ENCODE results near the gene SLC50A1. TPM values are rescaled to one million over a fixed set of nuclear protein-coding genes. Genes with fewer than 3 reads are reported as not detected.
"Not testable (repeated sequence)": the region's sequence is repeated elsewhere in the genome, so short reads cannot be mapped to it uniquely, and the experiment has no call there.

SLC50A1 gene
- total RNA-seq, 1 donor from 2014 or later, result 20.8 TPM

DNA sequence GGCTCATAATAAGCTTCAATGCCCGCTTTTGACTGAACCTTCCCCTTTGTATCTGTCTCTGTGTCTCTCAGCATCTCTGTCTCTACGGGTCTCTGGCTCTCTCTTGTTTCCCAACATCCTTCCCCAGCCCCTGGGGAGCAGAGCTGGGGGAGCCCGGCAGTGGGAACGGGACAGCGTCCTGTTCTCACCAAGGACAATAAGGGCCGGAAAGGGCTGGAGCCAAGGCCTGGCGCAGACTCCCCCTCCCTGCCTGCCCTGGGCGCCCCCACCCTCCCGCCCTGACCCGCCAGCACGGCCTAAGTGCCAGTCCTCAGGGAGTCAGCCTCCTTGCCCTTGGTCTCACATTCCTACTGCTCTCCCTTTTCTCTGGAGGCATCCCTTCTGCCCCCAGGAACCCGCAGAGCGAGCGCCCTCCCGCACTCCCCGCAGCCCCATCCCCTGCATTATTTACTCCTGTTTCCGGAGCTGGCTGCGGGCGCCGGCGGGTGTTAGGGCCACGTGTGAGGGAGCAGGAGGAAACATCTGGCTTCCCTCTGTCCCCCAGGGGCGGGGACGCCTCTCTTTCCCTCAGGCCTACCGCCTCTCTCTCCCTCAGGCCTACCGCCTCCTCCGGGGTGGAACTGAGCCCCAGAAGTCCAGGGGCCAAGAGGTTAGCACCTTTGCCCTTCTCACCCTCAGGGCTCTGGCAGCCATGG is 31.0 kb downstream of the SLC50A1 start:
- DNase-seq (ENCODE audit: low spot score) (peak; percentile 74), ATAC-seq (peak; percentile 79)
- intact Hi-C loops (cut with DNase I), result loop anchor here (5.0 kb wide), 1 partner anchor 74 kb away; no protein-coding TSS in a partner anchor

DNA sequence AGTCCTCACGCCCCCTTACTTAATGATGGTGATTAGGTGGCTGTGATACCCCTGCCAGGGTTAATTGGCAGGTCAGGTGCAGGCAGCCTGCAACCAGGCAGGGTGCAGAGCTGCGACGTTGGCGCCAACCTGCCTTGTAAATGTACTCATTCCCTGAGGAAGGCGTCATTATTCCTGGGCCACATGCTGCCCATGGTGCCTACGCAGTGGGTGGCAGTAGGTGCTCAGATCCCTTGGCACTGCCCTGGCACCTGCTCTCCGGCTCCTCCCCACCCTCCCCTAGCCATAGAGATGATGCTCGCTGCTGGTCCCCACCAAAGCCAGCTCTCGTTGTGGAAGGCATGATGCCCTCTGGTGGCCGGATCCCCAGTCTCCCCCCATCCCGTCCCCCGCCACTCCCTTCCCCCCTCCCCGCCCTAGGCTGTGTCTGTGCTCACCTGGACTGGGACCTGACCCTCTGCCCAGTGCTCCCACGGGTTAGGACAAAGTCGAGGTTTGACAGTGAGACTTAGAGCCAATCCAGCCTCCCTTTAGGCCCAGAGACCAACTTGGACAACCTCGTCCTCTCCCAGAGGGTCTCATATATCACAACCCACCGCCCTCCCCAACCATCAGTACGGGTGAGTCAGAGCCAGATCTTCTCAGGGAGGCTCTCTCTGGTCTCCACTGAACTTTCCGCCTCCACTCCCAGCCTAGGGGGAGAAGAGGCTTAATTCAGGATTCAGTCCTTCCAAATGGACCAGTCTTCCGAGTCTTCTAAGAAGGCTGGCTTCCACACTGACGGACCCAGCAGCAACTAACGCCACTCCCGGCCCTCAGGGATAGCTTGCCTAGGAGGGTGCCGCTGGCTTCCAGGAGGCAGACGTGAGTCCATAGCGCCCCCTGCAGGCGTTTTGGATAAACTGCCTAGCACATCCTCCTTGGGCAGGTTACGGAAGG is 31.8 kb downstream of the SLC50A1 start:
- DNase-seq (ENCODE audit: low spot score) (peak; percentile 95), ATAC-seq (peak; percentile 85)
- intact Hi-C loops (cut with DNase I), result loop anchor here (5.0 kb wide), 1 partner anchor 75 kb away; no protein-coding TSS in a partner anchor

DNA sequence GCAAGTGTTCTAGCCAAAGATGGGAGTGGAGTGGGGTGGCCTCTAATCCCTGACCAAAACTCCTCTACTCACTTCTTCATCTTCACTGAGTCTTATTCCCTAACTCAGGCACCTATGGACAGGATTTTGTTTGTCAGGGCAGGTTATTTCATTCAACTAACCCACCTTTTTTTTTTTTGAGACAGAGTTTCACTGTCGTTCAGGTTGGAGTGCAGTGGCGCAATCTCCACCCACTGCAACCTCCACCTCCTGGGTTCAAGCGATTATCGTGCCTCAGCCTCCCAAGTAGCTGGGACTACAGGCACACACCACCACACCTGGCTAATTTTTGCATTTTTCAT is 32.4 kb downstream of the SLC50A1 start:
- ATAC-seq; DNase-seq (ENCODE audit: low spot score): not testable (repeated sequence)
- intact Hi-C loops (cut with DNase I), result loop anchor here (5.0 kb wide), 1 partner anchor 76 kb away; no protein-coding TSS in a partner anchor

DNA sequence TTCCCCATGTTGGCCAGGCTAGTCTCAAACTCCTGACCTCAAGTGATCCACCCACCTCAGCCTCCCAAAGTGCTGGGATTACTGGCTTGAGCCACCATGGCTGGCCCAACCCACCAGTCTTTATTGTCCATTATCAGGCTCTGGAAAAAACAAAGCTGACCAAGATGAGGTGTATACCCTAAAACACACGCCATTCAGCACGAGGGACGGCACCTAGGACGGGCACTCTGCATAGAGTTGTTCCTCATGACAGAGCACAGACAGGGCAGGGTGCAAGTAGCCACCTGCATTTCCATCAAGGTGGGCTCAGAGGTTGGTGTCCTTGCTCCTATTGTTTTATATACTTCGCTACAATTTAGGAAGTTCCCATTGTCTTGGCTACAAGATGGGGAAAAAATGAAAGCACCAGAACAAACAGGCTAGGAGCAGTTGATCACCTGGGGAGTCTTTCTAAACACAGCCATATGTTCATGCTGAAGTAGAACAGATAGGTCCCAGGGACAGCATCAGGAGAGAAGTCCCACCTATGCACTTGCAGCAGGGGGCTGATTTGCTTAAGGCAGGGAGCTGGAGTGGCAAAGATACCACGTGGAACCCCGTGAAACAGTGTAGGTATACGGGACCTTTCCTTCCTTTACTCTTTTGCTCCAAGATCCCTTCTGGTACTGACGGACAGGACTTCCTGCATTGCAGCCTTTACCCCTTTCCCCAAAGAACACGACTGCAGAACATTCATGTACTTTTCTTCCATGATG is 33.0 kb downstream of the SLC50A1 start:
- no peak for ATAC-seq
- DNase-seq (ENCODE audit: low spot score), result no peak
- intact Hi-C loops (cut with DNase I), result loop anchor here (5.0 kb wide), 1 partner anchor 76 kb away; no protein-coding TSS in a partner anchor

DNA sequence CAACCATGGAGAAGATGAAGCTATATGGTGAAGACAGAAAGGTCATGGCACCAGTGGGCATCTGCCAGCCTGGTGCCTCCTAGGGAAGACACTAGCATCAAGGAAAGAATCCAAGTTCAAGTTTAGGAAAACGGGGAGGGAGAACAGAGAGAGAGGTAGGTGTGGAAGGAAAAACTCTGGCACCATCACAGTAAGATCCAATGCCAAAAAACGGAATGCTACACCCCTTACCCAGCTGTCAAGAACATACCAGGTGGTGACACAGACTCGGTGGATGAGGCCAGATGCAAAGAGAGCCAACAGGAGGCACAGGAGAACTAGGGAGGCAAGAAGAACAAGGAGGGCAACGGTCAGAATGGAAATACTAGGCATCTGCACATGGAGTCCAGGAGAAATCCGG is 33.9 kb downstream of the SLC50A1 start:
- intact Hi-C loops (cut with DNase I), result loop anchor here (5.0 kb wide), 1 partner anchor 77 kb away; no protein-coding TSS in a partner anchor
- DNase-seq (ENCODE audit: low spot score), result peak; percentile 15
- no peak for ATAC-seq

DNA sequence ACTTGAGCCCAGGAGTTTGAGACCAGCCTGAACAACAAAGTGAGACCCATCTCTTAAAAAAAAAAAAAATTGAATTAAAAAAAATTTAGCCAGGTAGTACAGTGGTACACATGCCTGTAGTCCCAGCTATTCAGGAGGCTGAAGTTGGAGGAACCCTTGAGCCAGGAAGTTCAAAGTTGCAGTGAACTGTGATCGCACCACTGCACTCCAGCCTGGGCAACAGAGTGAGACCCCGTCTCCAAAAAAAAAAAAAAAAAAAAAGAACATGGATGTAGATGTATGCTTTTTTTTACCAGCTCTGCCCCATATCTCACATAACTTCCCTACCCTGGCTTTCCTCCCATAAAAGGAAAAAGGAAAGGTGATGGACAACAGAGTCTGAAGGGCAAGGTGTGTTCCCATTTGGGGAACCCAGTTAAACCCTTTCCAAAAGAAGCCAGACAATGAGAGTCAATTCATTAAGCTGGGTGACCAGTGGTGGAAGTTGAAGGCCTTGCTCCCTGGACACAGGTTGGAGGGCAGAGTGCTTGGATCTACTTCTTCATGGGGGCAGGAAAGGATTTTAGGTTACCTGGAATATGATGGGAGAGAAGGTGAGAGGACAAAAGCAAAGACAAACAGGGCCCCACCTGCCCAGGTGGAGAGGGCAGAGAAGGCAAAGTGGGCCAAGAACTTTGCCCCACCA is 34.6 kb downstream of the SLC50A1 start:
- intact Hi-C loops (cut with DNase I), result loop anchor here (5.0 to 10.0 kb wide), 2 partner anchors 45 to 193 kb away; partner anchors contain the start of gene EFNA1
- DNase-seq (ENCODE audit: low spot score) (peak; percentile 21), ATAC-seq (no peak)

DNA sequence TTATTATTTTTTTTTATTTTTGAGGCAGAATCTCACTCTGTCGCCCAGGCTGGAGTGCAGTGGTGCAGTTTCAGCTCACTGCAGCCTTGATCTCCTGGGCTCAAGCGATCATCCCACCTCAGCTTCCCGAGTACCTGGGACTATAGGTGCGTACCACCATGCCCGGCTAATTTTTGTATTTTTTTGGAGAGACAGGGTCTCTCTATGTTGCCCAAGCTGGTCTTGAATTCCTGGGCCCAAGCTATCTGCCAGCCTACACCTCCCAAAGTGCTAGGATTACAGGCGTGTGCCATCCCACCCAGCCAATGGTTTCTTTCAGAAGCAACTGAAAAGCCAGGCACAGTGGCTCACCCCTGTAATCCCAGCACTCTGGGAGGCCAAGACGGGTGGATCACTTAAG is 35.2 kb downstream of the SLC50A1 start:
- ATAC-seq (no peak), DNase-seq (ENCODE audit: low spot score) (peak; percentile 10)
- intact Hi-C loops (cut with DNase I), result loop anchor here (5.0 to 10.0 kb wide), 2 partner anchors 46 to 194 kb away; partner anchors contain the start of gene EFNA1

DNA sequence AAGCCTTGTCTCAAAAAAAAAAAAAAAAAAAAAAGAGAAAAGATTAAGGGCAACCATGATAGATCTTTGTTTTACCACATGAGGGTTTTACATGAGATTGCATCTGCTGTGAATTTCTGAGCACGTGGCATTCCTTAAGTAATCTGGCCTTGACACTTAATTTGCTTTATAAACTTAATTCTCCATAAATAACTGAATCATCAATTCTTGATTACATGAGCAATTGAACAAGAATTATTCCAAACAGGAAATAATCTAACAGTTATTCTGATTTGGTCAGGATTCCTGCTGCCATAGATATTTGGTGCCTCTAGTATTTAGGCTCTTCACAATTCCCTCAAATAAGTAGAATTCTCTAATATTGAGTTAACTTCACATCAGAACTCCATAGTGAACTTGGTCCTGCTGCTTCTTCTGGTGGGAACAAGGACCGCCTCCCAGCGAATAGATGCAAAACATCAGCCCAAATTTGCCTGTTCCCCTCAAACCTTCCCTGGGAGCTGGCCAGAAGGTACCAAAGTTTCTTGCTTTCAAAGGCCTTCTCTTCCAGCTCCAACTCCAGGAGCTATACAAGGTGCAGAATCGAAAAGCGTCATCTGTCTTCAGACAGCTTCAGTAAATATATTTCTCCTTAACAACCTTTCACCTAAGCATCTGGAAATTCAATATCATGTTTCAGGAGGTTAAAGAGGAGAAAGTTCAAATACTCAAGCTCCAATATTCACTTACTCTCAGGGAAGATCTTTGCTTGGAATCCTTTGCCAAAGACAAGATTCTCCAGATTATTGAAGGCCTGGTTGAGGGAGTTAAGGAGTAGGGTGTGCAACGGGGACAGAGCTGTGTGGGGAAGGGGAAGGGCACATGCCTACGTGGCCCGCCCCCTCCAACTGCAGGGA is 36.4 kb downstream of the SLC50A1 start:
- intact Hi-C loops (cut with DNase I), result loop anchor here (5.0 to 10.0 kb wide), 2 partner anchors 47 to 195 kb away; partner anchors contain the start of gene EFNA1
- ATAC-seq (no peak), DNase-seq (ENCODE audit: low spot score) (peak; percentile 34)

DNA sequence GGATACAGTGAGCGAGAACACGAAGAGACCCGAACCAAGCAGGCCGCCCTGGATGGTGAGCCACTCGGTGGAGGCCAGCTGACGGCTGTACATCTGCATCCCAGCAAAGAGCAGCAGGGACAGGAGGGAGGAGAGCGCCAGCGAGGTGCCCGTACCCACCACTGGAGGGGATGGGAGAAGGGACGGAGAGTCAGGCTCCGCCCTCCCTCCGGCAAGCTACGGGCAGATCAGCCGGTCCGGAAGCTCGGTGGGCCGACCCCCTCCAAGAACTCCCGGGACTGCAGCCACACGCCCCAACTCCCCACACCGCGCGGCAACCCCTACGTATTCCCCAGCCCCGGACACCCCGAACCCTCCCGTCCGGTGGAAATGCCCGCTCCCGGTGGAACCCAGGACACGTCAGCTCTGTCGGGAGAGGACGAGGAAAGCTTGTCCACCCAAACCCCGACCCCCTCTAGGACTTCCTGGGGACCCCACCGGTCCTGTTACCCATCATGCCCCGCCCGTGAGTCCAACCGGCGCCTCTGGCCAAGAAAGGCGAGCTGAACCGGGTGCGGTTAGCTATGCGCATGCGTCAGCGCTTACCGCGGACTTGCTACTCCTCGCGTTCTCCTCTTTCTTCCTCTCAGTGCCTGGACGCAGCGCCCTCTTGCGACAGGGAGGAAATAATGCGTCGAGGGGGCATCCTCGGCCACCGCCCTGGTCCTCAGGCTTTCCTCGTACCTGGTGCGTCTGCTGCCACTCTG is 37.3 kb downstream of the SLC50A1 start, which contains the start of gene KRTCAP2:
Gene KRTCAP2, minus strand, starts transcription at position 573 of the 746 bp plus-strand sequence. Its CDS starts 80 bp downstream, at position 493.
- DNase-seq (ENCODE audit: low spot score), result peak; percentile 96
- peak; percentile 88 for ATAC-seq
- intact Hi-C loops (cut with DNase I), result loop anchor here (5.0 to 10.0 kb wide), 2 partner anchors 48 to 196 kb away; partner anchors contain the start of gene EFNA1

DNA sequence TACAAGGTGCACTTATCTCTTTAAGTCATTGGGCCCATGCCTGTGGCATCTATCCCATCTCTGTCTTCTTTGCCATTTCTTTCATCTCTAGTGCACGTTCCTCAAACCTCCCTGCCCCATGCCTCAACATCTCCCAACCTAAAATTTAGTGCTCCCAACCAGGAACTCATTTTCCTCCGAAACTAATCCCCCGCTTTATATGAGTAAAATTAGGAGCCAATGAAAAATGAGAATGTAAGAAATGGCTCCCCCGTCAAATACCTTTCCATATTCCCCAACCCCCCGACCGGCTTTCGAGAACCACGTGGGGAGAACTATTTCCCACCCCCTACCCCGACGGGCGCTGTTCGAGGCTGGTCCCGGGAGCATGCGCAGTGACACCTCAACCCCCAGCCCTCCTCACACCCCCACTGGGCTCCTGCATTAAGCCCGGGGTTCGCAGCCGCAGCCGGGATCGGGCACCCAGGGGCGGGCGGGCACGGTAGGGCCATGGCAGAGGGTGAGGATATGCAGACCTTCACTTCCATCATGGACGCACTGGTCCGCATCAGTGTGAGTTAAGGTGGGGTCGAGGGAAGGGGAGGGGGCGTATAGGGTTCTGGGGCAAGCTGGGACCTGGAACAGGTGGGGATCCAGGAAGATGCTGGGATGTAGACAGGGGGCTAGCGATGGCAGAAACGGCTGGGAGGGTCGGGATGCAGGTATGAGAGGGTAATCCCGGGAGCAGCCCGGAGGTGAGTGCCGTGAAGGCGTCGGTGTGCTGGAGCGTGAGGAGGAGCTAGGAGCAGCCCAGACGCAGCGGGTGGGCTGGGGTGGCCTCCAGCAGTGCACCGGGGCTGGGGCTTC is 38.0 kb downstream of the SLC50A1 start, which contains the start of gene TRIM46:
Gene TRIM46, plus strand, starts transcription at position 372 of the 846 bp plus-strand sequence. Its CDS starts 118 bp downstream, at position 490.
- DNase-seq (ENCODE audit: low spot score), result peak; percentile 74
- ATAC-seq, result peak; percentile 7
- intact Hi-C loops (cut with DNase I), result loop anchor here (5.0 to 10.0 kb wide), 2 partner anchors 49 to 196 kb away; partner anchors contain the start of gene EFNA1

DNA sequence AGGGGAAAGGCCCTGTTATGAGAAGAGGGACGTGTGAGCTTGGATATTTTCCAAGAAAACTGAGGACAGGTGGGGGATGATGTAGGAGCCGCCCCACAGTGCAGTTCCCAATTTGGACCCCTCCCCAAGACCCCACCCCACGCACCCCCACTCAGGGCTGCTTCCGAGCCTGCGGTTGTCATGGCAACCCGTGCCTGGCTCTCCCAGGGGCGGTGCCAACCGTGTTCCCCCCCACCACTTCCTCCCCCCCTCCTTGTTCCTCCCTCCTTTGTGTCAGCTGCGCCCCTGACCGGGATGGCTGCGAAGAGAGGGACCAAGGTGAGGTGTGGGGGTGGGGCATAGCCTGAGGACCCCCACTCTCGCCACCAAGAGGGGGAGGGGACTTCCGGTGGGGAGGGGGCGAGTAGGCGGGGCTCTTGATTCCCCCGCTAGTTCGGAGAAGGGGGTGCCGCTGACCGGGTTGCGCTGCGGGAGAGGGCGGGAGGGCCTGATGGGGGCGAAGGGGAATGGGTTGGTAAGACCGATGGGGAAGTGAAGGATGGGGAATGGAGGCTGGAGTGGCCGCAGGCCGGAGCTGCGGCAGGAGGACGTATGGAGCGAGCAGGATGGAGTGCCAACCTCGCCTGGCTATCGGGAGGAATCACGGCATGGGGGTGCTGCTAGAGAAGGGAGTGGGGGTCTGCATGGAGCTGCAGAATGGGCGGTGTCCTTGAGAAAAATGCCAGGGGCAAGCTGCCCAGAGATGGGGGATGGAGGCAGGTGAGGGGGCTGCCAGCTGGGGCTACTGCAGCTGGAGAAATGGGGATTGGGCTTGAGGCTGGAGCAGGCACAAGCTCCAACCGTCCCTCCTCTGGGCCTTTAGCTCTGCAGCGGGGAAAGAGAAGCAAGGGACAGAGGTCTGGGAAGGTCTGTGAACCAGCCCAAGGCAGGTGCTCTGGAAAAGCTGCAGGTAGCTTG is 39.0 kb downstream of the SLC50A1 start:
- intact Hi-C loops (cut with DNase I), result loop anchor here (5.0 to 10.0 kb wide), 2 partner anchors 50 to 197 kb away; partner anchors contain the start of gene EFNA1
- DNase-seq (ENCODE audit: low spot score) (peak; percentile 74), ATAC-seq (peak; percentile 2)

DNA sequence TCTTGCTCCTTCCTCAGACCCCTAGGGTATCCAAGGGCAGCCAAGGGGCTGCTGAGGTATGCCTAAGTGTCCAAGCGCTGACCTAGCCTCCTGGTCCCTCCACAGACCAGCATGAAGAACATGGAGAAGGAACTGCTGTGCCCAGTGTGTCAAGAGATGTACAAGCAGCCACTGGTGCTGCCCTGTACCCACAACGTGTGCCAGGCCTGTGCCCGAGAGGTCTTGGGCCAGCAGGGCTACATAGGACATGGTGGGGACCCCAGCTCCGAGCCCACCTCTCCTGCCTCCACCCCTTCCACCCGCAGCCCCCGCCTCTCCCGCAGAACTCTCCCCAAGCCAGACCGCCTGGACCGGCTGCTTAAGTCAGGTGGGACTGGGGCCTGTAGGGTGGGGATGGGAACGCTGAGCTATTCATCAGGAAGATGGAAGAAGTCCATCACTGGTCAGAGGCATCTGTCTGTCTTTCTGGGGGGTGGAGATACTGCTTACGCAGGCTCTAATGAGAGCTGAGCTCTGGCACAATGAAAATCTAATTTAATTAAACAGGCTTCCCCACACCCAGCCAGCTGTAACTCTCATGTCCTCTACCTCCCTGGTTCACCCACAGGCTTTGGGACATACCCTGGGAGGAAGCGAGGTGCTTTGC is 39.8 kb downstream of the SLC50A1 start:
- intact Hi-C loops (cut with DNase I), result loop anchor here (10.0 kb wide), 1 partner anchor 51 kb away; the partner anchor contains the start of gene EFNA1
- DNase-seq (ENCODE audit: low spot score) (peak; percentile 61), ATAC-seq (no peak)

DNA sequence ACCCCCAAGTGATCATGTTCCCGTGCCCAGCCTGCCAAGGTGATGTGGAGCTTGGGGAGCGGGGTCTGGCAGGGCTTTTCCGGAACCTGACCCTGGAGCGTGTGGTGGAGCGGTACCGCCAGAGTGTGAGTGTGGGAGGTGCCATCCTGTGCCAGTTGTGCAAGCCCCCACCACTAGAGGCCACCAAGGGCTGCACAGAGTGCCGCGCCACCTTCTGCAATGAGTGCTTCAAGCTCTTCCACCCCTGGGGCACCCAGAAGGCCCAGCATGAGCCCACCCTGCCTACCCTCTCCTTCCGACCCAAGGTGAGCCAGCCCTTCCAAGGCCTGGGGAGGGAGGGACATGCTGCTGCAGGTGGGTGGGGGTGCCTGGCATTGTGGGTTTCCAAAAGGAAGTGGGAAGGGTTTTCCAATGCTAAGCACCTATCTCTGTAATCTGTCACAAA is 40.3 kb downstream of the SLC50A1 start:
- DNase-seq (ENCODE audit: low spot score), result peak; percentile 60
- intact Hi-C loops (cut with DNase I), result loop anchor here (10.0 kb wide), 1 partner anchor 51 kb away; the partner anchor contains the start of gene EFNA1
- no peak for ATAC-seq

Data from sciatic nerve (tissue), 2 donors.